DND-41 (cell line): Measurements from ENCODE around the gene NHEJ1.

ENCODE experiments used
- ATAC-seq: fragments of 200-7000 bp; cut with Tn5 transposase; 3 replicates; pipeline ENCODE4 v1.9.1; 2021; ENCODE audit warnings: low read depth; ENCODE audit not compliant: insufficient read depth
- DNase-seq: peaks from one replicate; pipeline ENCODE4 v3.0.0-alpha.2; 2020
- H2AFZ ChIP-seq: 2 replicates; pipeline ENCODE4 v1.6.0; 2012; ENCODE audit warnings: low read depth, low read length
- H3K27ac ChIP-seq: 2 replicates; pipeline ENCODE4 v1.5.1; 2012; ENCODE audit warnings: low read length, inconsistent platforms
- H3K27me3 ChIP-seq: fragments of 200-600 bp; sonication (generic); 2 replicates; pipeline ENCODE4 v1.6.0; 2012; ENCODE audit warnings: low read length, mild to moderate bottlenecking, inconsistent platforms; ENCODE audit not compliant: insufficient read depth, poor library complexity
- H3K36me3 ChIP-seq: 2 replicates; pipeline ENCODE4 v1.5.1; 2012; ENCODE audit warnings: low read length, inconsistent platforms; ENCODE audit not compliant: insufficient read depth
- H3K4me1 ChIP-seq: 2 replicates; pipeline ENCODE4 v1.5.1; 2012; ENCODE audit warnings: mild to moderate bottlenecking, low read length; ENCODE audit not compliant: insufficient read depth
- H3K4me2 ChIP-seq: 2 replicates; pipeline ENCODE4 v1.6.0; 2012; ENCODE audit warnings: mild to moderate bottlenecking, moderate library complexity, low read length, inconsistent platforms; ENCODE audit not compliant: insufficient read depth
- H3K4me3 ChIP-seq, 2 experiments: fragments of 200-600 bp in 1 of 2; shearing (Covaris generic) in 1 of 2; 2 replicates each; pipeline ENCODE4 v1.5.1; 2012 to 2016; ENCODE audit warnings: inconsistent platforms in 2 of 2, low read length in 2 of 2, mild to moderate bottlenecking in 2 of 2, low read depth in 1 of 2, moderate library complexity in 1 of 2
- H3K79me2 ChIP-seq: 2 replicates; pipeline ENCODE4 v1.6.0; 2012; ENCODE audit warnings: low read length, inconsistent platforms; ENCODE audit not compliant: insufficient read depth
- H3K9ac ChIP-seq: 2 replicates; pipeline ENCODE4 v1.6.0; 2012; ENCODE audit warnings: low read depth, mild to moderate bottlenecking, inconsistent platforms, low read length, moderate library complexity
- H3K9me3 ChIP-seq: 2 replicates; pipeline ENCODE4 v1.5.1; 2012; ENCODE audit warnings: low read length, moderate library complexity, mild to moderate bottlenecking, inconsistent platforms; ENCODE audit not compliant: insufficient read depth, severe bottlenecking
- H4K20me1 ChIP-seq: 2 replicates; pipeline ENCODE4 v1.6.0; 2012; ENCODE audit warnings: low read length; ENCODE audit not compliant: insufficient read depth
- EZH2 ChIP-seq: IDR thresholded peaks from 3 replicates; pipeline ENCODE4 v1.6.1; 2012; ENCODE audit warnings: borderline replicate concordance, low read depth, mild to moderate bottlenecking, moderate library complexity, low read length, inconsistent platforms; ENCODE audit not compliant: severe bottlenecking
- TF ChIP-seq, protein P1 (sequence below): IDR thresholded peaks from 2 replicates; pipeline ENCODE4 v1.5.1; 2012; ENCODE audit warnings: borderline replicate concordance, low read length, moderate library complexity, mild to moderate bottlenecking; ENCODE audit not compliant: poor library complexity, severe bottlenecking; ENCODE audit errors: extremely low read depth

NHEJ1 gene

DNA sequence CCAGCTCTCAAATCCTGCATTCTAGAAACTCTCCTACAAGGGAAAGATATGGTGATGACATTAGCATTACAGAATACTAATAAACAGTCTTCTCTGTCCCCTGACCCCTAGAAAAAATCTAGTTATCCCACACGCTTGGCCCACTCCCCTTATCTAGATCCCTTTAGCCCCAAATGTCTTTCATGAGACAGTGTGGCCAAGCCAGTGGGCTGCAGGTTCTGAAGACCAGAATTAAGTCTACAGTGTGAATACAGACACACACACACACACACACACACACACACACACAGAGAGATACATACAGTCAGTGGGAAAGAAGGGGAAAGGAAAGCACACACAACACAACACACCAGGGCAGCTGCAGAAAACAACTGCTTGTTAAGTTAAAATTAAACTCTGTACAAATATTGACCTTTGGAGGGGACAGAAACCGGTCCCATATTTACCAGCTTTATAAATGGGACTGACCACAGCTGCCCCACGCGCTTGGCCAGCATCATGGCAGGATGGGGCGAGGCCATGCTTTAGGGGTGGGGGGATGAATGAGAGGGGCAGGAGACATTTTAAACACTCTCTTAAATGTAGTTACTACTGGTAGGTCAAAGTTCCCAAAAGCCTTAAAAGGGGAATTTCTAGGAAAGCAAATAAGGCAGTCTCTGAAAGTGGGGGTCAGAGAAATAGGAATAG is 49.1 kb downstream of the NHEJ1 start:
- no peak for DNase-seq
- H3K4me2 ChIP-seq, result no peak overlapping the region
- H4K20me1 ChIP-seq, result peaks cover 7% of the 10 kb centered on the region; the same call in 1 of the 2 replicates
- no peaks in the 10 kb centered on the region for H3K9me3 ChIP-seq
- no peaks in the 10 kb centered on the region for H3K27me3 ChIP-seq
- no peak for TF ChIP-seq EZH2
- TF ChIP-seq, protein P1, sequence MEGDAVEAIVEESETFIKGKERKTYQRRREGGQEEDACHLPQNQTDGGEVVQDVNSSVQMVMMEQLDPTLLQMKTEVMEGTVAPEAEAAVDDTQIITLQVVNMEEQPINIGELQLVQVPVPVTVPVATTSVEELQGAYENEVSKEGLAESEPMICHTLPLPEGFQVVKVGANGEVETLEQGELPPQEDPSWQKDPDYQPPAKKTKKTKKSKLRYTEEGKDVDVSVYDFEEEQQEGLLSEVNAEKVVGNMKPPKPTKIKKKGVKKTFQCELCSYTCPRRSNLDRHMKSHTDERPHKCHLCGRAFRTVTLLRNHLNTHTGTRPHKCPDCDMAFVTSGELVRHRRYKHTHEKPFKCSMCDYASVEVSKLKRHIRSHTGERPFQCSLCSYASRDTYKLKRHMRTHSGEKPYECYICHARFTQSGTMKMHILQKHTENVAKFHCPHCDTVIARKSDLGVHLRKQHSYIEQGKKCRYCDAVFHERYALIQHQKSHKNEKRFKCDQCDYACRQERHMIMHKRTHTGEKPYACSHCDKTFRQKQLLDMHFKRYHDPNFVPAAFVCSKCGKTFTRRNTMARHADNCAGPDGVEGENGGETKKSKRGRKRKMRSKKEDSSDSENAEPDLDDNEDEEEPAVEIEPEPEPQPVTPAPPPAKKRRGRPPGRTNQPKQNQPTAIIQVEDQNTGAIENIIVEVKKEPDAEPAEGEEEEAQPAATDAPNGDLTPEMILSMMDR, result no peak
- H3K4me3 ChIP-seq, result no peak overlapping the region
- H2AFZ ChIP-seq, result no peak overlapping the region
- no peak overlapping the region for H3K27ac ChIP-seq
- H3K79me2 ChIP-seq, result no peaks in the 10 kb centered on the region
- no peaks in the 10 kb centered on the region for H3K36me3 ChIP-seq
- no peaks in the 10 kb centered on the region for H3K4me1 ChIP-seq
- H3K9ac ChIP-seq, result no peak overlapping the region
- no peak for ATAC-seq

DNA sequence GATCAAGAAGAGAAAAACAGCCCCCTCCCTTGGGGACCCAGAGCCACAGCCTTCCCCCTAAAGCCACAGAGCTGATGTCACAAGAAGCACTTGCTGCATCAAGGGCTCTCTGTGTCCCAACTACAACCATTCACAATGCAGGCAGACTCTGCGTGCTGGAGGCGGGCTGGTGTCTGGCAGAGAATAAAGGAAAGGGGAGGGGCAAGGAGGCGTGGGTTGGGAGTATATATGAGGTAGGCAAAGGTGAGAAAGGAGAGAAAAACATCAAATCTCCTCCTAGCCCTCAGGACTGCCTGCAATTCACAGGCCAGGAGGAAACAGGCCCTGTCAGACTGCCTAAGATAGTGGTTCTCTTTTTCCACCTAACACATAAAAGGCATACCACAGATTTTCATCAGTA is 51.1 kb downstream of the NHEJ1 start:
- TF ChIP-seq, protein P1, result no peak
- no peak for TF ChIP-seq EZH2
- no peak overlapping the region for H3K4me3 ChIP-seq
- H3K36me3 ChIP-seq, result no peaks in the 10 kb centered on the region
- ATAC-seq, result peak; percentile 72
- no peaks in the 10 kb centered on the region for H3K9me3 ChIP-seq
- no peak overlapping the region for H3K9ac ChIP-seq
- no peaks in the 10 kb centered on the region for H3K27me3 ChIP-seq
- no peak overlapping the region for H3K27ac ChIP-seq
- peaks cover 3% of the 10 kb centered on the region; the same call in 1 of the 2 replicates for H4K20me1 ChIP-seq
- H3K4me2 ChIP-seq, result no peak overlapping the region
- H2AFZ ChIP-seq, result no peak overlapping the region
- H3K79me2 ChIP-seq, result no peaks in the 10 kb centered on the region
- peak; percentile 24 for DNase-seq
- H3K4me1 ChIP-seq, result no peaks in the 10 kb centered on the region

DNA sequence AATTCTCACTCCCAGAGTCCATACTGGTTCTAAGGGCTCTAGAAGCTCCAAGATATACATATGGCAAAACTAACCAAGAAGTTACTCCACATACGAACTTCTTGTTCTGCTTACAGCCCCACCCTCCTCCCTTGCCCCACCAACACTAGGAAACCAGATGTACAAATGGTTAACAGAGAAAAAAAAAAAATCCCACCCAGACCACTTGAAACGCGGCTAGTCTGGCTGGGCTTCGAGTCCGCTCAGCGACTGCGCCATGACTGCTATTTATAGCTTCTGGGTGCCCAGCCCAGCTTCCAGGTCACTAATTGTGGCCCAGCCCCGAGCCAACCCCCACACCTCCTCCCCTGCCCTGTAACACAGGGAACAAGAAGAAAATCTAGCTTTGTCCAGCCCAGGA is 52.9 kb downstream of the NHEJ1 start:
- Histone ChIP-seq H3K27ac (no peak overlapping the region), H4K20me1 (no peaks in the 10 kb centered on the region)

More for the DNA sequence above, 52.9 kb downstream of the NHEJ1 start:
- ATAC-seq, result no peak
- no peaks in the 10 kb centered on the region for H3K4me1 ChIP-seq
- no peak overlapping the region for H3K4me3 ChIP-seq
- H3K79me2 ChIP-seq, result no peaks in the 10 kb centered on the region
- TF ChIP-seq, protein P1, result no peak
- no peak for TF ChIP-seq EZH2
- no peak for DNase-seq
- no peak overlapping the region for H2AFZ ChIP-seq
- H3K36me3 ChIP-seq, result no peaks in the 10 kb centered on the region
- no peaks in the 10 kb centered on the region for H3K9me3 ChIP-seq
- H3K27me3 ChIP-seq, result no peaks in the 10 kb centered on the region
- no peak overlapping the region for H3K4me2 ChIP-seq
- no peak overlapping the region for H3K9ac ChIP-seq
